ENCODE data around the gene TMSB4X.

DNA sequence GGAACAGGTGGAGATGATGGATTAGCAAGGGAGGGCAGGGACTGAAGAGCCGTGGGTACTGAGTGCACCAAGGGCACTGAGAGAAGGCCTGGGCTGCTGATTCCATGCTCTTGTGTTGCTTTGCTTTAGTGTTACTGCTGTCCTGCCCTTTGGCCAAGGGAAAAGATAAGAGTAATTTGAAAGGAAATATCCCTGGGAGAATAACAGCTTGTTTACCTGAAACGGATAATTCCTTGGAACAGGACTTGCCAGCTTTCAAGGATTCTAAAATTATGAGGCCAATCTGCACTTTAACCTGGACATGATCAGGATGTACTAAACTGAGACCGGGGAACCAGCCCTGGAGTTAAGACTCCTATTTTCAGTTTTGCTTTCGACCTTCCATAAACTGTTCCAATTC is 49.1 kb downstream of the TMSB4X start:
- no peak for TF ChIP-seq RAD21 (IDR thresholded peaks at IDR 0.05; ENCODE audit: low read length)
- TF ChIP-seq, protein P1, sequence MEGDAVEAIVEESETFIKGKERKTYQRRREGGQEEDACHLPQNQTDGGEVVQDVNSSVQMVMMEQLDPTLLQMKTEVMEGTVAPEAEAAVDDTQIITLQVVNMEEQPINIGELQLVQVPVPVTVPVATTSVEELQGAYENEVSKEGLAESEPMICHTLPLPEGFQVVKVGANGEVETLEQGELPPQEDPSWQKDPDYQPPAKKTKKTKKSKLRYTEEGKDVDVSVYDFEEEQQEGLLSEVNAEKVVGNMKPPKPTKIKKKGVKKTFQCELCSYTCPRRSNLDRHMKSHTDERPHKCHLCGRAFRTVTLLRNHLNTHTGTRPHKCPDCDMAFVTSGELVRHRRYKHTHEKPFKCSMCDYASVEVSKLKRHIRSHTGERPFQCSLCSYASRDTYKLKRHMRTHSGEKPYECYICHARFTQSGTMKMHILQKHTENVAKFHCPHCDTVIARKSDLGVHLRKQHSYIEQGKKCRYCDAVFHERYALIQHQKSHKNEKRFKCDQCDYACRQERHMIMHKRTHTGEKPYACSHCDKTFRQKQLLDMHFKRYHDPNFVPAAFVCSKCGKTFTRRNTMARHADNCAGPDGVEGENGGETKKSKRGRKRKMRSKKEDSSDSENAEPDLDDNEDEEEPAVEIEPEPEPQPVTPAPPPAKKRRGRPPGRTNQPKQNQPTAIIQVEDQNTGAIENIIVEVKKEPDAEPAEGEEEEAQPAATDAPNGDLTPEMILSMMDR (conservative IDR thresholded peaks at IDR 0.05; ENCODE audit: low read depth, low read length) = no peak
- no peak for TF ChIP-seq SMC3 (IDR thresholded peaks at IDR 0.05; ENCODE audit: low read depth, low read length)
